GM21423 (cell line): Measurements from ENCODE around the gene STK33.

Source experiments
- ATAC-seq: cut with Tn5 transposase; IDR thresholded peaks from one replicate; pipeline ENCODE4 v1.9.1; 2021; ENCODE audit warnings: mild to moderate bottlenecking, moderate library complexity; ENCODE audit not compliant: unreplicated experiment

The STK33 gene

DNA sequence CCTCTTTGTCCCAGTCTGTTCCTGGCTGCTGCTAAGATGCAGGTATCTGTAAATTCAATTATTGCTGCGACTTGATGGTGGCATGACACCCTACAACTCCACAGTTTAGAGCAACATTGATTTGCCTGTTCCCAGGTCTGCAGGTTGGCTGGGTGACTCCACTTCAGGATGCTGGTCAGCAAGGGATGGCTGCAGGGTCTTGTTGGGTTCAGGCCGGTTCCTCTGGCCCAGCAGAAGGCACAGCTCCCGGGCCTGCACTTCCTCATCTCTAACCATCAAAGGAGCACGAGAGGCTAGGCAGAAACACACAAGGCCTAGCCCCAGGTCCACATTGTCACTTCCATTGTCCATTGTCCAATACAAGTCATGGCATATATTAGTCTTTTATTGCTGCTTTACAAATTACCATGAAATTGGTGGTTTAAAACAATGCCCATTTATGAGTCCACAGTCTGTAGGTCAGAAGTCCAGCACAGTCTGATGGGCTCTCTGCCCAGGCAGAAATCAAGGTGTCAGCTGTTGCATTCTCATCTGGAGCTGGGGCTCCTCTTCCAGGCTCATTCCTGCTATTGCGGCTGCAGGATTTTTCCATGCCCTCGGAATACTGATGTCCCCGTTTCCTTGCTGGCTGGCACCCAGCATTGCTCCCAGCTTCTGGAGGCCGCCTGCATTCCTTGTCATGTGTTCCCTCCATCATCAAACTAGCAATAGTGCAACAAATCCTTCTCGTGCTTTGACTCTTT is 233.8 kb downstream of the STK33 start:
- no peak for ATAC-seq

DNA sequence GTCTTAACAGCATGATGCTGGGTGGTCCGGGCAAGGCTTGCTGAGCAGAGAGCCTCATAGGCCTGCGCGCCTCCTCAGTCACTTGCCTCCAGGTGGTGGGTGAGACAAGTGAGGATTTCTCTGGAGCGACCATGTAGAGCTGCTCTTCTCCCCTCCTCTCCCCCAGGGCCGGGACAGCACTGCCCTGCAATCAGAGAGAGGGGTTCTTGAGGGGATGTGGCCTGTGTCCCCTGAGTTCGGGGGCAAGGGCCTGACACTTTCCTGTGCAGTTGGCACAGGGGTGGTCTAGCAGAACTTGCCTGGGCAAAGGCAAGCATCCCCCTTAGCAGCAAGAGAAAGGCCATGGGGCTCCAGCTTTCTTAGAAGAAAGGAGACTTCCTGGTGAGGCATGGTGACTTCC is 234.5 kb downstream of the STK33 start:
- ATAC-seq, result no peak

DNA sequence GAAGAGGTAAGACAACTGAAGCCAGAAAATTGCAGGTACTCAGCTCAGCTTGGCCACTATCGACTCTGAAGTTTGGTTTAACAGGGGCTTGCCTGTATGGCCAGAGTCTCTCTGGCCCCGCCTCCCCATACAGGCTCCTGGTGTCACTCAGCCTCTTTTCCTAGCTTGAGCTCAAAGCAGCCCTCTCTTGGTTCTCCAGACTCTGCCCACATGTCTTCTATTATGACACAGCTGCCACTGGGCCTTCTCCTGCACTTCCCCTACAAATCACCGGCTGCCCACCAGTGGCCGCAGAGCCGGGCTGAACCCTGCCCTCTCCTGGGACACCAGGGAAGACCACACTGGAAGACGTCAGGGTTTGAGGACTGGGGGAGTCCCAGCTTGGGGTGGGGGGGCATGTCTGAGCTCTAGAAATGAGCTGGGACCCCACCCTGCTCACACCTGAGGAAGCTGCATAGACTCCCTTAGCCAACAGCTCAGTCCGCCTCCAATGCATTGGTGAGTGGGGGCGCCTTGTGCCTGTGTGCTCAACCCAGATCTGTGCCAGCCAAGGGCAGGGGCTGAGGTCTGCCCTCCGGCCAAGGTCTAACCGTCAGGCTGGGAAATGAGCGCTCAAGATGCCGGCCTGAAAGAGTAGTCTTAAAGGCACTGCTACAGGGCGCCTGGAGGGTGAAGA is 236.0 kb downstream of the STK33 start:
- no peak for ATAC-seq

DNA sequence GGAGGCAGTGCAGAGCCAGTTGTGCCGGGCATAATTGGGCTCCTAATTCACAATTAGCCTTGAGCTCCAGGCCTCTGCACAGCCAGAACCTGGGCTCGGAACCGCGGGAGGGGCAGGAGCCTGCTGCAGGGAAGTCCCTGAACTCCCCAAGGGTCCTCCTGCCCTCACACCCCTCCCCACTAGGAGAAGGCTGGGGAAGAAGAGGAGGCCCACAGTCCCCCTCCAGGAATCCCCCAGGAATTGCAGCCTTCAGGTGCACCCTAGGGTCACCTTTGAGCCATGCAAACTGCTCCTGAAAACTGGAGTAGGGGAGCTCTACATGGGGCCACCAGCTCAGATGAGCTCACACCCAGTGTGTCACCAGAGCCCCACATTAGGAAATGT is 236.5 kb downstream of the STK33 start:
- no peak for ATAC-seq

DNA sequence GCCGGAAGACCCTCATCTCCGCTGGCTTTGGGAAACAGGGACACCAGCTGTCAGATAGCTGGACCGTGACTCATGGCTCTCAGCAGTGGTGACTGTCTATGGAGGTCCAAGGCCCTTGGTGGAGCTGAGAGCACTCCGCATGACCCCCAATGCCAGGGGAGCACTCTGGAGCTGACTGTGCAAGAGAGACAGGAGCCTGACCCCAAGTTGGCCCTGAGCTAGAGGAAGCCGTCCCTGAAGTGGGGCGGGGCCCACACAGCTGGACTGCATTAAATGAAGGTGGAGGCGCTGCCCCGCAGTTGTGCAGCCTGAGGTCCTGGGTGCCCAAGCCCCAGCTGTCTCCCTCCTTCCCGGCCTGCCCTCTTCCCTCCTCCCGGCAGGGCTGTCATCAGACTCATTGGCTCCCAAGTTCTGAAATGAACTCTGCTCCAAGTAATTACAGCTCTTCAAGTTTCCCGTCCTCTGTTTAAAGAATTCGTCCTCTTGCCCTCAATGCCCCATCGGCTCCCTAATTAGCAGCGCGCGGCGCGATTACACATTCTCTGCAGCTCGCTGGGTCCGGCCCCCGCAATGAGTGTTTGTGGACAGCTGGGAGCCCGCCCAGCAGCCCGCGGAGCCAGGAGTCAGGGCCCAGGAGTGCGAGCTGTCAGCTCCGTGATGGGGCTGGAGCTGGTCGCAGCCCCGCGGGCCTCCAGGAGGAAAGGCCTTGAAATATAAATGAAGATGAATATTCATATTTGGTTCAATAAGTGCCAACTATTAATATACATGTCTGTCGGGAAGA is 237.1 kb downstream of the STK33 start:
- no peak for ATAC-seq

DNA sequence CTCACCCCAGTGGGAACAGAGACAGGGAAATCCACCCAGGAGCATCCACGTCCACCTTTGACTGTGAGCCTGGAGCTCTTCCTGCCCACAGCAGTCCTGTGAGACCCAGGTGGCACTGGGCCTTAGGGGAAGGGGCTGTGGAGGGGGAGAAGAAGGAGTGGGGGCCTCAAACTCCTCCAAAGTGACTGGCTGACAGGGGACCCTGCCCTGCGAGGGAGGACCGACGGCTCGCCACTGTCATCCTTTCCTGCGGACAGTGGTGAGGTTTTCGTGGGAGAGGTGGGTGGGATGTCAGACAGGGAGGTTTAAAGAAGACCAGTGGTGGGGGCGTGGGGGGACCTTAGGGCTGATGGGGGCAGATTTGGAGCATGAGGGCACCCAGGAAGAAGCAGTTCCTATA is 237.8 kb downstream of the STK33 start:
- ATAC-seq, result no peak

DNA sequence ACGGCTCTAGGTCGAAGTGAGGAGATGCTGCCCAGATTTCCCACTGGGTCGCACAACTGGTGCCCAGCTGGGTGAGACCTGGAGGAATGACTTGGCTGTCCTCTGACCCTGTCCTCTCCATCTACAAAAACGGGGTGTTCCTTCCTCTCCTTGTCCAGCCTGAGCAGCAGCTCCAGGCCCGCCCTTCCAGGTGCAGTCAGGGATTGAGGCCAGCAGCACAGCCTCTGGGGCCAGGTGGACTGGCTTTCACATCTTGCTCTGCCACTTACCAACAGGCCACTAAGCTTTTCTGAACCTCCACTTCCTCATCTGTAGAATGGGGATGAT is 238.6 kb downstream of the STK33 start:
- no peak for ATAC-seq

DNA sequence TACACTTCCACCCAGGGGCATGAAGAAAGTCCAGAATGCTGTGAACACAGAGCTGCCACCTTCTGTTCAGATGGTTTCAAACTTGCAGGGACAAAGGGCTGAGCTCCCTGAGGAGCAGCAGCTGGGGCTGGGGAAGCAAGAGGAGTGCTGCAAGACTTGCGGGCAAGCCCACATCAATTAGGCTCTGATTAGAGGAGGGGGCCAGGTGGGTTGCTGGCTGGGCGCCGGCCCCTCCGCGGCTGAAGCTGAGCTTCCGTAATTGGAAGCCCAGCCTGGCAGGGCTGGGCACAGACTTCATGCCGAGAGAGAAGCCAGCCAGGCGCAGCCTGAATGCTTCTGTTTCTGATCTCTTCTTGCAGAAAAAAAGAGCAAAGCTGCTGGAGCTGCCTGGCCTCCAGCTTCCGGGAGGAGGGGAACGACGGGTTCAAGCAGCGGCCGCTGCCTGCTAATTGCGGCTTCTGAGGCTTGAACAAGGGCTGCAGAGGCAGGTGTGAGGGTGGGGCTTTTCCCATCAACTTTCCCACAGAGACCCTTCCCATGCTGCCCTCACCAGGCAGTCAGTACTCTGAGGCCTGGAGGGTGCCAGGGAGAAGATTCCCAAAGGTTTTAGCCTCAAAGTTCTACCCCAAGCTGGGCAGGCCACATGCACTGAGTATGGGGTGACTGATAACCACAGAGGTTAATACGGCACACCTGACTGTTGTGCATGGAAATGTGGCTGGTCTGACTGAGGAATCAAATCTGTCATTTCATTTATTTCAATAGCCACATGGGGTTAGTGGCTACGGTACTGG is 239.2 kb downstream of the STK33 start:
- ATAC-seq, result no peak

DNA sequence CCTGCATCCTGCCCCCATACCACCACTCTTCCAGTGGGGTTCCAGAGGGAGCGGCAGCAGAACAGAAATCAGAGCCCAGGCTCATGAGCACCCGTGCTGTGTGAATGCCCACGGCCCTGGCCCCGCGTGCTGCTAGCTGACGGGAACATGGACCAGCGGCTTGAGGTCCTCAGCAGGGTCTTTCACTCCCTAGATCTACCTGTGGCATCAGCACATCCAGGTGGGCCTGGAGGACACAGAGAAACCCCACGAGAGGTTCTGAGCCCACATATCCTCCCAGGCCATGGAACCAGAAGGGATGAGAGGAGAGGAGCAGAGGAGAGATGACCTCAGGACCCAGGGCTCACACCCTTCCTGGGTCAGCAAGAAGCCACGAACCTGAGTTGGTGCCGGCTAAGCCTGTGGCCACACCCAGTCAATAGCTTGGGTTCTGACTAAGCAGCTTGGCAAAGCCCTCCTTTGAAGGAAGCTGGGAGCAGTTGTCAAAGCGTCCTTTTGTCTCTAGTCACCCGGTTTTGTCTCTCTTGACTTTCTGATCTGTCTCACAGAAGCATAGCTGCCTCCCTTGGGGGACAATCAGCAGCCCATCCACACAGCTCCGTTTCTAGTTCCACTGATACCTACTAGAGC is 241.0 kb downstream of the STK33 start:
- no peak for ATAC-seq

DNA sequence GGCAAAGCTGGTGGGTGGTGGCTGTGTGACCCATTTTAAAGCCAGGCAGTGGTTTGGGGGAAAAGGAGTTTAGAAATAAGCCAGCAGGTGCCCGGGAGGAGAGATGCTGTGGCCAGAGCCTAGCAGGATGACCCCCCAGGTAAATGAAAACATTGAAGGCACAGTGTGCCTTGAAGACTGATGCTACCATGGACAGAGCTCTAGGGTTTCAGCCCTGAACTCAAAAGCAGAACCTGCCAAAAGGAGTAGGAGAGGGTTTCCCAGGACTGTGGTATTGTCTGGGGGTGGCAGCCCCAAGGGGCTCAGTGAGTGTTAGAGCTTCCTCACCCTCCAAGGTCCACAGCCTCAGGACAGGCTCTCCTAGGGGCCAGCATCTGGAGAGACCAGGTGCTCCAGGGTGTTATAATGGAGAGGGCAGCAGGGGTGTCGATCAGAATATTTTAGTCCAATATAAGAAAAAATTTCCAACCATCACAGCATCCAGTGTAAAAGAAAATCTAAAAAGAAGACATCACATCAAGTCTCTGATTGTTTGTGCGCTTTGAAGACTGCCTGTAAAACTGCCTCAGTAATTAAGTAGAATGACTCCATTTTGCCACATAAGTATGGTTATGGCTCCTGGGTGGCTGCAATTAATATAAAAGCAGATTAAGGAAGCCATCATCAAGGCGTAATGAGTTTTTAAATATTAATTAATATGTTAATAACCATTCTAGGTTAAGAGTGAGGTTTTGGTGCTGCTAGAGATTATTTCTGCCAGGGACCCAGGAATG is 241.7 kb downstream of the STK33 start:
- ATAC-seq, result no peak

DNA sequence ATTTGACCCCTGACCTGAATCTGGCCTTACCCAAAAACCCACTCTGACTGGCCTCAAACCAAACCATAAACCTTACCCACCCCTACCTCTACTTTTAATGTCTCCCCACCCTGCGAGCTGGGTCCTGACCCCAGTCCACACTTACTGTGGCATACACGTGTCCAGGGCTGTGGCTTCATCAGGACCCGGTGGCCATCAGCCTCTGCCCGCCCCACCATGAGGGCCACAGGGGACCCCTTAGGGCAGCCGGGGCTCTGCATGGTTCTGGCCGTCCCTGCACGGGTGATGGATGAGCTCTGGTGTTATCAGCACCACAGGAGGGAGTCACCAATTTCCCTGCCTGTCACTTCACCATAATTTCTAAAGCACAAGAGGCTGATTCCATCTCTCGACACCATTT is 242.8 kb downstream of the STK33 start:
- no peak for ATAC-seq

DNA sequence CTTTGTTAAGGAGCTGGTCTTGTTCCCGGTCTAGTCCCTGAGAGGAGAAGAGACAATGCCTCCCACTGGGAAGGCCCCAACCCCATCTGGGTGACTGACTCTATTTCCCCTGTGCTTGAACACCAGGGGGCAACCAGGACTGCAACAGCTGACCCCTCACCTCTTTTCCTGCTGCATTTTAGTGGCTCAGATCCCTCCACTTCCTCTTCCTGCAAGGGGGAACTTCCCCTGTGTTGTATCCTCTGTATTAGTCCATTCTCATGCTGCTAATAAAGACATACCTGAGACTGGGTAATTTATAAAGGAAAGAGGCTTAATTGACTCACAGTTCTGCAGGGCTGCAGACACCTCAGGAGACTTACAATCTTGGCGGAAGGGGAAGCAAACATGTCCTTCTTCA is 246.1 kb downstream of the STK33 start:
- ATAC-seq, result no peak

DNA sequence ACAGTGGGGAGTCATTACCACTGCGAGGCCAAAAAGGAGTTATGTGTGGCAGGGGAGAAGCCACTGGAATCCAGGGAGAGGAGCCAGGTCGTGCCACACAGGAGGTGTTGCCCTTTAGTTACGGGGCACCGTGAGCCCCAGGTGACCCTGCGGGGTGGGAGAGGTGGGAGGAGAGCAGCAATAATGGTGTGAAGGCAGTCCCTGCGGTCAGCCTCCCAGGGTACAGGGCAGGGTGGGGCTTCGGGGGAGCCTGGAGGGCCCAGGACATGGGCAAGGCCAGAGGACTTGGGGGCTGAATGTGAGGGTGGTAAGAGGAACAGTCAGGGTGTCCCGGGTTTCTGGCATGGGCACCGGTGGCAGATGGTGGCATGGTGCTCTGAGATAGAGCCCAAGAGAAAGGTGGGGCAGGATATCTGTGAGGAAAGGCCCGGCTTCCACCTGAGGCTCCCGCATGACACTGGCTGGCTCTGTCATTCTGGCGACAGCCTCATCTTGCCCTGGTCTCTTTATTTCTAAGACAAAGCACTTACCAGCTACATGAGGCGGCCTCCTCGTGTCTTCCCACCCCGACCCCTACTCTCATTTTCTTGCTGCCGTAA is 247.8 kb downstream of the STK33 start:
- ATAC-seq, result no peak

DNA sequence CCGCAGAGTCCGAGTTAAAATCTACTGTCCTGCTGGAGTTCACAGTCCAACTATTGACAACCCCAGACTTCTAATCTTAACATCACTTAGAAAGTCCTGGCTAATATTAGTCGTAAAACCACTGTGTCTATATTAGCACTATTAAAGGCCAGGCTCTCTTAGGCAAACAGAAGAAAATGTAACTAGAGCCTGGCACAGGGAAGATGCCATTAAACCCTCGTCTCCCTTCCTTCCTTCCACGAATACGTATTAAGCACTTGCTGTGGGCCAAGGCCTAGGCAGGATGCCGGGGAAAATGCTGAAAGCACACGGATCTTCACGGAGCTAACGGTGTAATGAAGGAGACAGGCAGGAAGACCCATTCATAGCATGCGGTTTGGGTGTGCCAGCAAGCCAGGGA is 248.8 kb downstream of the STK33 start:
- no peak for ATAC-seq

DNA sequence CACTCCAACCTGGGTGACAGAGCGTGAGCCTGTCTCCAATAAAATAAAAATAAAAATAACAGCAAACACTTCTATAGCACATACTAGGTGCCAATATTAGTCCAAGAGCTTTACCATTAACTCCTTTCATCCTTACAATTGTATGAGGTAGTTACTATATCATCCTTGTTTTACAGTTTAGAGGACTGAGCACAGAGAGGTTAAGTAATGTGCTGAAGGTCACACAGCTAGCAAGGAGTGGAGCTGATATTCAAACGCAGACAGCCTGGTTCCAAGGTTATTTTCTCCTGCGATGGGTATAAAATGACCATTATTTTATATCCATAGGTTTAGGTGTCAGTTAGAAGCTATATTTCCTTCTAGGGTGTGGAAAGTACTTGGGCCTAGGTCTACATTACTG is 249.7 kb downstream of the STK33 start:
- ATAC-seq, result no peak

DNA sequence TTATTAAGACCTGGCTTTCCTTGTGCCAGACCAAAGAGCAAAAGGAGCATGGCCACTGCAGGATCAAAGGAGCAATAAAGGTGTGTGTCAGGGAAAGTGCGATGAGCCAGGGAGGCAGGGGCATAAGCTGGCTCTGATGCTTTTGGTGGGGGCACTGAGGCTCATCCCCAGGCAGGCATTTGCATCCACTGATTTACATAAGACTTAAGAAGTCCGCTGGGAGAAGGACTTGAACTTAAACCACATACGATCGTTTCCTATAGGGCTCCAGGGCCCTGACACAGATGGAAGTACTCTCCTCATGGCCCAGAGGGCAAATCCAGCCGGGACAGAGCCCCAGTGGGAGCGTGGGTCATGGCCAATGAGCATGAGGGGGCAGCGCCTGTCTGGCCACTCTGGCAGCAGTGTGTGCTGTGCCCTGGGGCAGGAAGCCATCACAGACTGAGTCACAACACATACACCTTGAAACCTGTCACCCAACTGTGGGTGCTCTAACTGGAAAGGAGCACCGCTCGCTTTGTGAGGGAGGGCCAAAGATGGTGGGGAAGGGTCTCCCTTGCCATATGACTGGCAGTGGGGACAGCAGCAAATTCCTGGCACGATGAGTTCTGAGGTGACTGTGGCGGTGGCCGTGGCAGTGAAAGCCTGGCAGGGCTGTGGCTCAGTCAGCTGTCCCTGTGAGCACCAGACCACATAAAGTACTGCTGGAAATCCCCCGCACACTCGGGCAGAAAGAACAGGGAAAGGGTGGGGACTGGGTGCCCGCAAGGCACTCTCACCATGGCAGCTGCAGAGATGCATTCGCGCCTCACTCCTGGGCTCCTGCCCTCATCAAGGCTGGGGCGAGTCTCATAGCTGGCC is 251.0 kb downstream of the STK33 start:
- ATAC-seq, result peak; percentile 62

DNA sequence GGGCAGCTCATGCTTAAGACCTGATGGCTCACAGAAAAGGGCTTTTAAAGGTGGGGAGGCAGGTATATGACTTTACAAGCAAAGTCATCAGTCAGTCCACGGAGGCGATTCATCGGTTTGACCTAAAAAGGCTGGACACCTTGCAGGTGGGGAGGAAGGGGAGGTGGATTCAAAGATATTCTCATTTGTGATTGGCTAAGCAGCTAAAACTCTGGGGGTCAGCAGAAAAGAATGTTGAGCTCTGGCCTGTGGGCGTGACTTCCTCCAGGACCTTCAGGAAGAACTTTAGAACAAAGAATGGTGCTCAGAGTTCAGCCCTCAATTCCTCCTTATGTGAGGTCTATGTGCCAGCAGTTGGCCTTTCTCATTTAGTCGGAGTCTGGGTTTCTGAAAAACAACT is 252.0 kb downstream of the STK33 start:
- ATAC-seq, result no peak
